Neural cell (in vitro differentiated cells): ENCODE measurements around the gene RXFP2. TPM values are rescaled to one million over a fixed set of nuclear protein-coding genes. Genes with fewer than 3 reads are reported as not detected.

Experiments
- H2AFZ ChIP-seq: fragments of 200-600, 300-800 bp; sonication (generic), shearing (Covaris generic); 2 replicates; pipeline ENCODE4 v1.6.0; 2014; ENCODE audit warnings: low read depth, mild to moderate bottlenecking, antibody characterized with exemption, low read length, moderate library complexity
- H3F3A ChIP-seq: fragments of 200-600 bp; shearing (Covaris generic); 2 replicates; pipeline ENCODE4 v1.6.1; 2016; ENCODE audit warnings: mild to moderate bottlenecking, moderate library complexity, mixed read lengths, antibody characterized with exemption, low read length; ENCODE audit not compliant: insufficient read depth, poor library complexity, severe bottlenecking
- H3K27ac ChIP-seq: fragments of 200-600, 300-800 bp; sonication (generic), shearing (Covaris generic); 2 replicates; pipeline ENCODE4 v1.5.1; 2014; ENCODE audit warnings: mild to moderate bottlenecking, low read length, moderate library complexity
- H3K27me3 ChIP-seq: fragments of 300-800, 200-600 bp; sonication (generic), shearing (Covaris generic); 2 replicates; pipeline ENCODE4 v1.6.0; 2014; ENCODE audit warnings: mild to moderate bottlenecking, low read depth, low read length, moderate library complexity; ENCODE audit not compliant: insufficient read depth
- H3K36me3 ChIP-seq: fragments of 300-800, 200-600 bp; sonication (generic), shearing (Covaris generic); 2 replicates; pipeline ENCODE4 v1.5.1; 2014; ENCODE audit warnings: mild to moderate bottlenecking, antibody characterized with exemption, low read length, moderate library complexity; ENCODE audit not compliant: insufficient read depth
- H3K4me2 ChIP-seq: fragments of 300-800, 200-600 bp; sonication (generic), shearing (Covaris generic); 2 replicates; pipeline ENCODE4 v1.6.0; 2014; ENCODE audit warnings: mild to moderate bottlenecking, low read length
- H3K4me3 ChIP-seq: fragments of 300-800, 200-600 bp; sonication (generic), shearing (Covaris generic); 2 replicates; pipeline ENCODE4 v1.5.1; 2014; ENCODE audit warnings: mild to moderate bottlenecking, low read length, moderate library complexity
- H3K79me2 ChIP-seq: fragments of 200-600 bp; shearing (Covaris generic); replicated peaks from 2 replicates; pipeline ENCODE4 v1.6.0; 2014; ENCODE audit warnings: mild to moderate bottlenecking, low read length, moderate library complexity; ENCODE audit not compliant: insufficient read depth
- H3K9ac ChIP-seq: fragments of 300-800, 200-600 bp; sonication (generic), shearing (Covaris generic); 2 replicates; pipeline ENCODE4 v1.6.1; 2016; ENCODE audit warnings: mild to moderate bottlenecking, low read length, mixed read lengths
- H3K9me2 ChIP-seq: fragments of 200-600 bp; shearing (Covaris generic); 2 replicates; pipeline ENCODE4 v1.6.1; 2016; ENCODE audit warnings: mild to moderate bottlenecking, low read length, mixed read lengths; ENCODE audit not compliant: insufficient read depth
- H3K9me3 ChIP-seq: fragments of 200-600, 300-800 bp; sonication (generic), shearing (Covaris generic); 2 replicates; pipeline ENCODE4 v1.6.1; 2016; ENCODE audit warnings: mild to moderate bottlenecking, mixed run types, low read length, moderate library complexity, mixed read lengths
- H4K20me1 ChIP-seq: fragments of 200-600 bp; shearing (Covaris generic); 2 replicates; pipeline ENCODE4 v1.6.1; 2016; ENCODE audit warnings: mild to moderate bottlenecking, mixed run types; ENCODE audit not compliant: insufficient read depth
- EP300 ChIP-seq: fragments of 450-650 bp; conservative IDR thresholded peaks from 2 replicates; pipeline ENCODE4 v1.6.1; 2014; ENCODE audit warnings: antibody characterized with exemption, mild to moderate bottlenecking, moderate library complexity; ENCODE audit not compliant: poor library complexity, severe bottlenecking
- EZH2 ChIP-seq: fragments of 200-600, 300-800 bp; shearing (Covaris generic), sonication (generic); IDR thresholded peaks from 2 replicates; pipeline ENCODE4 v1.6.1; 2014; ENCODE audit warnings: antibody characterized with exemption, low read length, borderline replicate concordance, mild to moderate bottlenecking; ENCODE audit not compliant: insufficient read depth, poor library complexity, severe bottlenecking
- MXI1 ChIP-seq: fragments of 450-650 bp; conservative IDR thresholded peaks from 2 replicates; pipeline ENCODE4 v1.6.1; 2014; ENCODE audit warnings: antibody characterized with exemption, mild to moderate bottlenecking; ENCODE audit not compliant: poor library complexity, severe bottlenecking
- POLR2AphosphoS5 ChIP-seq: IDR thresholded peaks from 2 replicates; pipeline ENCODE4 v1.6.1; 2012
- RAD21 ChIP-seq: fragments of 450-650 bp; conservative IDR thresholded peaks from 2 replicates; pipeline ENCODE4 v1.6.1; 2014; ENCODE audit warnings: antibody characterized with exemption, mild to moderate bottlenecking, moderate library complexity
- SMC3 ChIP-seq: fragments of 450-650 bp; conservative IDR thresholded peaks from 2 replicates; pipeline ENCODE4 v1.6.1; 2014; ENCODE audit warnings: antibody characterized with exemption, mild to moderate bottlenecking, moderate library complexity; ENCODE audit not compliant: poor library complexity
- TAF1 ChIP-seq: IDR thresholded peaks from 2 replicates; pipeline ENCODE4 v1.6.1; 2012; ENCODE audit warnings: low read depth
- polyA plus RNA-seq: library from polyadenylated mRNA; depleted of rRNA; stranded (reverse); fragments of >200 nt; gene quantifications from 2 replicates; pipeline ENCODE4 v1.2.3, GENCODE V29; 2014
- TF ChIP-seq, protein P1 (sequence below): IDR thresholded peaks from 2 replicates; pipeline ENCODE4 v1.6.1; 2012; ENCODE audit warnings: borderline replicate concordance
- TF ChIP-seq, protein P2 (sequence below): fragments of 450-650 bp; IDR thresholded peaks from 2 replicates; pipeline ENCODE4 v1.5.1; 2014; ENCODE audit warnings: antibody characterized with exemption, mild to moderate bottlenecking, moderate library complexity; ENCODE audit not compliant: poor library complexity, severe bottlenecking

The RXFP2 gene
- polyA plus RNA-seq, 1 donor from 2014 or later: not detected

DNA sequence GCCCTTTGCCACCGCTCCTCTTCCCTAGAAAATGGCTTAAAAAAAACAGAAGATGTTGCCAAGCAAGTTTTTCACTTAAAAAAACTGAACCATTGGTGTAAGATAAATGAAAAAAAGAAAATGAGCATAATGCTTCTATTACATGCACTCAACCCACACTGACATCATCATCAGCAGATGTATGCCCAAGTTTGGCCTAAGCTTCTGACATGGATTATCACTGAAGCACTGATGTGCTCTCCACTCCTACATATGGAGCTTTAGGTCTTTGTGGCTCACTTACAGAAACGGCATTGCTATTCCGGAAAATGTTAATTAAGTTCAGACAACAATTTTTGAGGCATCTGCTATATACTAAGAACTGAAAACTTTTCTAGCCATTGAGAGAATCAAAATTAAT lies 8.0 kb downstream of the RXFP2 start:
- H2AFZ ChIP-seq: no peak overlapping the region
- H3K27ac ChIP-seq: no peak overlapping the region
- H3K9ac ChIP-seq: no peak overlapping the region
- no peaks in the 10 kb centered on the region for H3K9me2 ChIP-seq
- no peaks in the 10 kb centered on the region for H3F3A ChIP-seq
- H3K9me3 ChIP-seq: no peaks in the 10 kb centered on the region
- TF ChIP-seq POLR2AphosphoS5 (no peak), MXI1 (no peak), RAD21 (no peak), TAF1 (no peak), SMC3 (no peak), EZH2 (no peak), EP300 (no peak)
- TF ChIP-seq, protein P1, sequence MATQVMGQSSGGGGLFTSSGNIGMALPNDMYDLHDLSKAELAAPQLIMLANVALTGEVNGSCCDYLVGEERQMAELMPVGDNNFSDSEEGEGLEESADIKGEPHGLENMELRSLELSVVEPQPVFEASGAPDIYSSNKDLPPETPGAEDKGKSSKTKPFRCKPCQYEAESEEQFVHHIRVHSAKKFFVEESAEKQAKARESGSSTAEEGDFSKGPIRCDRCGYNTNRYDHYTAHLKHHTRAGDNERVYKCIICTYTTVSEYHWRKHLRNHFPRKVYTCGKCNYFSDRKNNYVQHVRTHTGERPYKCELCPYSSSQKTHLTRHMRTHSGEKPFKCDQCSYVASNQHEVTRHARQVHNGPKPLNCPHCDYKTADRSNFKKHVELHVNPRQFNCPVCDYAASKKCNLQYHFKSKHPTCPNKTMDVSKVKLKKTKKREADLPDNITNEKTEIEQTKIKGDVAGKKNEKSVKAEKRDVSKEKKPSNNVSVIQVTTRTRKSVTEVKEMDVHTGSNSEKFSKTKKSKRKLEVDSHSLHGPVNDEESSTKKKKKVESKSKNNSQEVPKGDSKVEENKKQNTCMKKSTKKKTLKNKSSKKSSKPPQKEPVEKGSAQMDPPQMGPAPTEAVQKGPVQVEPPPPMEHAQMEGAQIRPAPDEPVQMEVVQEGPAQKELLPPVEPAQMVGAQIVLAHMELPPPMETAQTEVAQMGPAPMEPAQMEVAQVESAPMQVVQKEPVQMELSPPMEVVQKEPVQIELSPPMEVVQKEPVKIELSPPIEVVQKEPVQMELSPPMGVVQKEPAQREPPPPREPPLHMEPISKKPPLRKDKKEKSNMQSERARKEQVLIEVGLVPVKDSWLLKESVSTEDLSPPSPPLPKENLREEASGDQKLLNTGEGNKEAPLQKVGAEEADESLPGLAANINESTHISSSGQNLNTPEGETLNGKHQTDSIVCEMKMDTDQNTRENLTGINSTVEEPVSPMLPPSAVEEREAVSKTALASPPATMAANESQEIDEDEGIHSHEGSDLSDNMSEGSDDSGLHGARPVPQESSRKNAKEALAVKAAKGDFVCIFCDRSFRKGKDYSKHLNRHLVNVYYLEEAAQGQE: no peak
- TF ChIP-seq, protein P2, sequence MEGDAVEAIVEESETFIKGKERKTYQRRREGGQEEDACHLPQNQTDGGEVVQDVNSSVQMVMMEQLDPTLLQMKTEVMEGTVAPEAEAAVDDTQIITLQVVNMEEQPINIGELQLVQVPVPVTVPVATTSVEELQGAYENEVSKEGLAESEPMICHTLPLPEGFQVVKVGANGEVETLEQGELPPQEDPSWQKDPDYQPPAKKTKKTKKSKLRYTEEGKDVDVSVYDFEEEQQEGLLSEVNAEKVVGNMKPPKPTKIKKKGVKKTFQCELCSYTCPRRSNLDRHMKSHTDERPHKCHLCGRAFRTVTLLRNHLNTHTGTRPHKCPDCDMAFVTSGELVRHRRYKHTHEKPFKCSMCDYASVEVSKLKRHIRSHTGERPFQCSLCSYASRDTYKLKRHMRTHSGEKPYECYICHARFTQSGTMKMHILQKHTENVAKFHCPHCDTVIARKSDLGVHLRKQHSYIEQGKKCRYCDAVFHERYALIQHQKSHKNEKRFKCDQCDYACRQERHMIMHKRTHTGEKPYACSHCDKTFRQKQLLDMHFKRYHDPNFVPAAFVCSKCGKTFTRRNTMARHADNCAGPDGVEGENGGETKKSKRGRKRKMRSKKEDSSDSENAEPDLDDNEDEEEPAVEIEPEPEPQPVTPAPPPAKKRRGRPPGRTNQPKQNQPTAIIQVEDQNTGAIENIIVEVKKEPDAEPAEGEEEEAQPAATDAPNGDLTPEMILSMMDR: no peak
- H4K20me1 ChIP-seq: no peaks in the 10 kb centered on the region
- no peak overlapping the region for H3K4me3 ChIP-seq
- no peak overlapping the region for H3K4me2 ChIP-seq
- no peaks in the 10 kb centered on the region for H3K27me3 ChIP-seq
- no peaks in the 10 kb centered on the region for H3K36me3 ChIP-seq
- H3K79me2 ChIP-seq: no peaks in the 10 kb centered on the region

DNA sequence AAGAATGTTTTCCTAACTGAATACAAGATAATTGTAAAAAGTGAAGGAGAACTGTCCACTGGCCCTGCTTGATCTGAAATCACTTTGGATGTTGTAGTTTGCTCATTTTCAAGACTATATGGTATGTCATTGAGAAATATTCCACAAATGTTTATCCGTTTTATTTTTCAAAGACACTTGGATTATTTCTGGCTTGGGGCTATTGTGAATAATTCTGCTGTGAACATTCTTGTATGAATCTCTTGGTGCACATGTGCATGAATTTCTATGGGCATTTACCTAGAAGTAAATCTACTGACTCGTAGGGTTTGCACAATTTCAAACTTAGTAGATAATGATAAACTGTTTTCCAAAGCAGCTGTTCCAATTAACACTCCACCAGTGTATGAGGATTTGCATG lies 8.6 kb downstream of the RXFP2 start:
- H3F3A ChIP-seq: no peaks in the 10 kb centered on the region
- no peak overlapping the region for H2AFZ ChIP-seq
- no peaks in the 10 kb centered on the region for H3K79me2 ChIP-seq
- H3K9ac ChIP-seq: no peak overlapping the region
- H3K4me3 ChIP-seq: no peak overlapping the region
- no peak overlapping the region for H3K4me2 ChIP-seq
- H4K20me1 ChIP-seq: no peaks in the 10 kb centered on the region
- no peaks in the 10 kb centered on the region for H3K9me2 ChIP-seq
- TF ChIP-seq MXI1: no peak
- TF ChIP-seq SMC3: no peak
- TF ChIP-seq, protein P2: no peak
- TF ChIP-seq, protein P1: no peak
- no peak for TF ChIP-seq POLR2AphosphoS5
- no peak for TF ChIP-seq RAD21
- no peak for TF ChIP-seq EZH2
- no peak for TF ChIP-seq EP300
- TF ChIP-seq TAF1: no peak
- no peak overlapping the region for H3K27ac ChIP-seq
- H3K36me3 ChIP-seq: no peaks in the 10 kb centered on the region
- no peaks in the 10 kb centered on the region for H3K27me3 ChIP-seq
- no peaks in the 10 kb centered on the region for H3K9me3 ChIP-seq
